Peyer's patch (tissue), 4 donors: ENCODE data around the gene P2RX5.

Source experiments
- POLR2A ChIP-seq, 2 donors: fragments of 450-650 bp; IDR thresholded peaks; one replicate each; pipeline ENCODE4 v1.5.1; 2017; ENCODE audit warnings: antibody characterized with exemption in 2 of 2, mild to moderate bottlenecking in 2 of 2, moderate library complexity in 2 of 2
- TF ChIP-seq, protein P1 (sequence below), 6 experiments: fragments of 450-650 bp in 4 of 6; fragments of 200-600 bp in 2 of 6; sonication (generic) in 1 of 6; IDR thresholded peaks; one replicate each; pipeline ENCODE4 v1.5.1; 2017 to 2019; ENCODE audit warnings: antibody characterized with exemption in 6 of 6, mild to moderate bottlenecking in 3 of 6, moderate library complexity in 1 of 6

- TF ChIP-seq, protein P1, sequence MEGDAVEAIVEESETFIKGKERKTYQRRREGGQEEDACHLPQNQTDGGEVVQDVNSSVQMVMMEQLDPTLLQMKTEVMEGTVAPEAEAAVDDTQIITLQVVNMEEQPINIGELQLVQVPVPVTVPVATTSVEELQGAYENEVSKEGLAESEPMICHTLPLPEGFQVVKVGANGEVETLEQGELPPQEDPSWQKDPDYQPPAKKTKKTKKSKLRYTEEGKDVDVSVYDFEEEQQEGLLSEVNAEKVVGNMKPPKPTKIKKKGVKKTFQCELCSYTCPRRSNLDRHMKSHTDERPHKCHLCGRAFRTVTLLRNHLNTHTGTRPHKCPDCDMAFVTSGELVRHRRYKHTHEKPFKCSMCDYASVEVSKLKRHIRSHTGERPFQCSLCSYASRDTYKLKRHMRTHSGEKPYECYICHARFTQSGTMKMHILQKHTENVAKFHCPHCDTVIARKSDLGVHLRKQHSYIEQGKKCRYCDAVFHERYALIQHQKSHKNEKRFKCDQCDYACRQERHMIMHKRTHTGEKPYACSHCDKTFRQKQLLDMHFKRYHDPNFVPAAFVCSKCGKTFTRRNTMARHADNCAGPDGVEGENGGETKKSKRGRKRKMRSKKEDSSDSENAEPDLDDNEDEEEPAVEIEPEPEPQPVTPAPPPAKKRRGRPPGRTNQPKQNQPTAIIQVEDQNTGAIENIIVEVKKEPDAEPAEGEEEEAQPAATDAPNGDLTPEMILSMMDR (IDR thresholded peaks at IDR 0.05) = no peak
- TF ChIP-seq POLR2A (IDR thresholded peaks at IDR 0.05) = no peak
These were observed 7.1 kb downstream of the P2RX5 start for GRCh38 chr17:3688852-3689261.
